NCI-H460 (cell line): ENCODE measurements around the gene TMEM37. TPM values are rescaled to one million over a fixed set of nuclear protein-coding genes. Genes with fewer than 3 reads are reported as not detected.

ENCODE experiments used
- total RNA-seq: library from RNA; depleted of rRNA; stranded (reverse); fragments of >200 nt; shearing (Covaris generic); gene quantifications from 2 replicates; pipeline ENCODE4 v1.2.3, GENCODE V29; 2014; rRNA removed

The TMEM37 gene
- total RNA-seq, 1 experiment from 2014 or later = 2.5 TPM

Other genes starting within 250 kb of the TMEM37 start
- 9.4 and 11.1 TPM in 2 replicates for gene STEAP3, start 208.0 kb upstream of the TMEM37 start, total RNA-seq
- 21.8 and 24.0 TPM in 2 replicates for gene C2orf76, start 65.0 kb upstream of the TMEM37 start, total RNA-seq
- 83.3 and 86.6 TPM in 2 replicates for gene DBI, start 64.9 kb upstream of the TMEM37 start, total RNA-seq
- gene SCTR, start 92.6 kb downstream of the TMEM37 start, total RNA-seq = not detected in 2 replicates
- not detected in 2 replicates for gene CFAP221, start 112.6 kb downstream of the TMEM37 start, total RNA-seq
- 14.5 and 18.5 TPM in 2 replicates for gene TMEM177, start 247.3 kb downstream of the TMEM37 start, total RNA-seq